Measurements from ENCODE around the gene ANKRD52.

Gene ANKRD52

DNA sequence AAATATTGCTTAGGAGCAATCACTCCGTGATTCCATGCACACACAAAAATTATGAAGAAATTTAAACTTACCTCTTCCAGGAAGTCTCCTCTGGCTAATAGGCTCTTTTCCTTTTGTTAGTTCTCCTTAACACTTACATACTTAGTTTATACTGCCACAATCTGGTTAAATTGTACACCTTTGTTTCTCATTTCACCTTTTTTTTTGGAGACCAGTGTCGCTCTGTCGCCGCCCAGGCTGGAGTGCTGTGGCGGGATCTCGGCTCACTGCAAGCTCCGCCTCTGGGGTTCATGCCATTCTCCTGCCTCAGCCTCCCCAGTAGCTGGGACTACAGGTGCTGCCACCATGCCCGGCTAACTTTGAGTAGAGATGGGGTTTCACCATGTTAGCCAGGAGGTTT is 2.2 kb upstream of the ANKRD52 start:
- no peak overlapping the region for H3K27ac ChIP-seq
- TF ChIP-seq, protein P1, sequence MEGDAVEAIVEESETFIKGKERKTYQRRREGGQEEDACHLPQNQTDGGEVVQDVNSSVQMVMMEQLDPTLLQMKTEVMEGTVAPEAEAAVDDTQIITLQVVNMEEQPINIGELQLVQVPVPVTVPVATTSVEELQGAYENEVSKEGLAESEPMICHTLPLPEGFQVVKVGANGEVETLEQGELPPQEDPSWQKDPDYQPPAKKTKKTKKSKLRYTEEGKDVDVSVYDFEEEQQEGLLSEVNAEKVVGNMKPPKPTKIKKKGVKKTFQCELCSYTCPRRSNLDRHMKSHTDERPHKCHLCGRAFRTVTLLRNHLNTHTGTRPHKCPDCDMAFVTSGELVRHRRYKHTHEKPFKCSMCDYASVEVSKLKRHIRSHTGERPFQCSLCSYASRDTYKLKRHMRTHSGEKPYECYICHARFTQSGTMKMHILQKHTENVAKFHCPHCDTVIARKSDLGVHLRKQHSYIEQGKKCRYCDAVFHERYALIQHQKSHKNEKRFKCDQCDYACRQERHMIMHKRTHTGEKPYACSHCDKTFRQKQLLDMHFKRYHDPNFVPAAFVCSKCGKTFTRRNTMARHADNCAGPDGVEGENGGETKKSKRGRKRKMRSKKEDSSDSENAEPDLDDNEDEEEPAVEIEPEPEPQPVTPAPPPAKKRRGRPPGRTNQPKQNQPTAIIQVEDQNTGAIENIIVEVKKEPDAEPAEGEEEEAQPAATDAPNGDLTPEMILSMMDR (IDR thresholded peaks at IDR 0.05) = no peak
- no peak for TF ChIP-seq ZFX (IDR thresholded peaks at IDR 0.05; ENCODE audit: borderline replicate concordance)

GRCh38 chr12:56258820-56259183 is 618 bp upstream of the ANKRD52 start:
- peak overlapping the region; percentile 81 for H3K27ac ChIP-seq

DNA sequence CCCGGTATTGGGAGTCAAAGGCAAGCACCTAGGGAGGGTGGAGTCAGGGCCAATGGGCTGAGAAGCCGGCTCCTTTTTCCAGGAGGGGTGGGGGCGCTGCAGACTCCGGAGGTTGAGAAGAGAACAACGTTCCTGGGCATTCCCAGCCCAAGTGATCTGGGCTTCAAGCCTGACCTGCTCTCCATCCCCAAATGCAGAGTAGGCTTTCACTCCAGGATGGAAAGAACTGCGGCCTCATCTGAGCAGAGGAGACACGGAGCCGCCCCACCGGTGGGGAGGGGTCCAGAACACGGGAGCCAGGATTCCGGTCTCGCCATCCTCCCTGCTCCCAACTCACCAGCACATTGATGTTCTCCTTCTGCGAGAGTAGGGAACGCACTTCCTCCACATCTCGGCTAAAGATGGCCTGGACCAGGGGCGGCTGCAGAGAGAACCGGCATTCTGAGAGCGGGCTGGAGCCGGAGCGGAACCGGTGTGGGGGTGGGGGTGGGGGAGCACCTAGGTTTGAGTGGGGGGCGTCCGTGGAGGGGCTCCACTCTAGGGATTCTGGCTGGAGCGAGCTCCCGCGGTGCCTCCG is 605 bp downstream of the ANKRD52 start:
- TF ChIP-seq, protein P1 (IDR thresholded peaks at IDR 0.05) = no peak
- TF ChIP-seq ZFX (IDR thresholded peaks at IDR 0.05; ENCODE audit: borderline replicate concordance) = no peak
- H3K27ac ChIP-seq = peak overlapping the region; percentile 81

More at GRCh38 chr12:56258820-56259183, 618 bp upstream of the ANKRD52 start:
- TF ChIP-seq, protein P1 (IDR thresholded peaks at IDR 0.05) = no peak
- no peak for TF ChIP-seq ZFX (IDR thresholded peaks at IDR 0.05; ENCODE audit: borderline replicate concordance)

DNA sequence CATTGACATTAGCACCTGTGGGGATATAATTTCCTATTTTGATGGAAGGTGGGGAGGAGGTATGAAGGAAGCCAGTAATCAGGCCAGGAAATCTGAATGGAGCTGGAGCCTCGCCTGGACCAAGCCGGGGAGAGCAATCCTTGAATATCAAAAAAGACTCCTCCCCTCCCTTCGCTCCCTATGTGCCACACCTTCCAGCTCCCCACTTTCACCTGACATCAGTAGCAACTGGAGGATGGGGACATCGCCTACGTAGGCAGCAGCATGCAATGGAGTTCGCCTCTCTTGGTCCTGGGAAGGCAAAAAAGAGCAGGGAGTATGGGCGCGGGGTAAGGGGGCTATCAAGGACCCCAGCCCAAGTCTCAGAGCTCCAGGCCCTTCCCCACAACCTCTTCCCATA is 1.1 kb downstream of the ANKRD52 start:
- TF ChIP-seq ZFX (IDR thresholded peaks at IDR 0.05; ENCODE audit: borderline replicate concordance) = no peak
- TF ChIP-seq, protein P1 (IDR thresholded peaks at IDR 0.05) = no peak
- peak overlapping the region; percentile 81 for H3K27ac ChIP-seq

DNA sequence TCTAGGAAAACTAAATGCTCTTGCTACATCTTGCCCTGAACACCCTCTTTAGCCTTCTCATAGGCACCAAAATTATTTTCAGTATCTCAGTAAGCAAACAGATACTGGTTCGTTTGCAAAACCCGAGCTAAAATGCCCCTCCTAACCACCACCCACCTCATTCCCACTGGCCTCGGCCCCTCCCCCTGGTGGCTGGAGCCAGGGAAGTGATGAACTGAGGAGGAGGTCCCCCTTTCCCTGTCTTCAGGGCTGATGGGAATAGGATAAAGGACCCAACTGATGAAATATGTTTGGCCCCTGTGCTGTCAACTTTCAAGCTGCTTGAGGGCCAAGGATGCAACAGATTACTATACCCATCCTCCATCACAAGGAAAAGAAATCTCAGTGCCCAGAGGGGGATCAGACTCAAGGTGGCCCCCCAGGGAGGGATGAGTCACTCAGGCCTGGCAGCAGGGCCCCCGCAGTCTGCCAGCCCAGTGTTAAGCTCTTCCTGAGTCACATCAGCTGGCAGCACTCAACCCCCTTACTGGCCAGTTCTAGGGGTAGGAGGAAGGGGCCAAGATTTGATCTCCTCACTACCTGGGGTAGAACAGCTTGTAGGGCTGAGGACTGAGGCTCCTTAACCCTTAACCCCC is 1.7 kb downstream of the ANKRD52 start:
- H3K27ac ChIP-seq = peak overlapping the region; percentile 81
- TF ChIP-seq ZFX (IDR thresholded peaks at IDR 0.05; ENCODE audit: borderline replicate concordance) = no peak
- TF ChIP-seq, protein P1 (IDR thresholded peaks at IDR 0.05) = no peak

DNA sequence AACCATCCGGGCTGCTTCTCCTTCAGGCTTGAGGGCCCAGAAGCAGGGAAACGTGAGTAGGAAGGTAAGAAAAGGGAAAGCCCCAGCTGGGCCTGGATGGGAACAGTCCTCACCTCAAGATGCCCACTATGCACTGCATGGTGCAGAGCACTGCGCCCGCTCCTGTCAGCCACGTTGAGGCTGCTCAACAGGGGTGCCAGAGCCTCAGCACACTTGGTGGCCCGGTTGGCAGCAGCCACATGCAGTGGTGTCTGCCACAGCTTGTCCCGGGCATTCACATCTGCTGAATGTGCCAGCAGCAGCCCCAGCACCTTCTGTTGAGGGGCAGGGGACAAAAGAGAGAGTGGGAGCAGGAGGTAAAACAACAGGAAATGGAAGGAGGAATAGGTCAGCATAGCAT is 2.5 kb downstream of the ANKRD52 start:
- H3K27ac ChIP-seq = no peak overlapping the region
- TF ChIP-seq ZFX (IDR thresholded peaks at IDR 0.05; ENCODE audit: borderline replicate concordance) = no peak
- TF ChIP-seq, protein P1 (IDR thresholded peaks at IDR 0.05) = no peak

GRCh38 chr12:56253091-56253490 is 5.1 kb downstream of the ANKRD52 start:
- TF ChIP-seq, protein P1 (IDR thresholded peaks at IDR 0.05) = no peak
- no peak for TF ChIP-seq ZFX (IDR thresholded peaks at IDR 0.05; ENCODE audit: borderline replicate concordance)

More at GRCh38 chr12:56253091-56253490, 5.1 kb downstream of the ANKRD52 start:
- no peak overlapping the region for H3K27ac ChIP-seq

Measured in 22Rv1 (cell line).